HG02642 (cell line): ENCODE measurements around the gene JPH3.
"Not testable (repeated sequence)": the region's sequence is repeated elsewhere in the genome, so short reads cannot be mapped to it uniquely, and the experiment has no call there.

Source experiments
- ATAC-seq: cut with Tn5 transposase; IDR thresholded peaks from one replicate; pipeline ENCODE4 v1.9.1; 2021; ENCODE audit warnings: mild to moderate bottlenecking; ENCODE audit not compliant: unreplicated experiment, poor library complexity

Gene JPH3

DNA sequence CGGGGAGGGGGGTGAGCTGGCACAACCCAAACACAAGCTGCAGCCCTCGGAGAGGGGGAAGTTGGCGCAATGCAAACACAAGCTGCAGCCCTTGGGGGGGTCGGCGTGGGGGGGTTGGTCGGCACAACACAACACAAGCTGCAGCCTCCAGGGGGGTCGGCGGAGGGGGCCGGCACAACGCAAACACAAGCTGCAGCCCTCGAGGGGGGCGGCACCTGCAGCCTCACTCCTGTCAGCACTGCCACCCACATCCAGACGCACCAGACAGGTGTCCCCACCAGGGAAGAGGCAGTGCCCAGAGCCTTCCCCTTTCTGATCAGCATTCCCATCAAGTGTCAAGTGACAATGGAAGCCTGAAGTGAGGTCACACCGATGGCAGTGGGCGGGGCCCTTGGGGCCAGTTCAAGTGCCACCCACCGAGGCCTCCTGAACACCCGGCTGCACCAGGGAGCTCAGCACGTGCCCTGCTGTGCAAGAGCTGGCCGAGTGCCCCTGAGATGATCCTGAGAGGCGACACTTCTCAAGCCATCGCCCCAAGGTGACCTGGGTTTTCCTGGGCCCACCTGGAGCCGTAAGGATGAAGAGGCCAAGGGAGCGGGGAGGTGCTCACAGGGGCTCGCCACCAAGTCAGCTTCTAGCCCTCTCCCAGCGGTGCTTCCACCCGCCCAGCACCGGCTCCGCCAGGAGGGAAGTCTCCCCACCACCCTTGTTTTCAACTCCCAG, 104.1 kb downstream of the JPH3 start:
- no peak for ATAC-seq

DNA sequence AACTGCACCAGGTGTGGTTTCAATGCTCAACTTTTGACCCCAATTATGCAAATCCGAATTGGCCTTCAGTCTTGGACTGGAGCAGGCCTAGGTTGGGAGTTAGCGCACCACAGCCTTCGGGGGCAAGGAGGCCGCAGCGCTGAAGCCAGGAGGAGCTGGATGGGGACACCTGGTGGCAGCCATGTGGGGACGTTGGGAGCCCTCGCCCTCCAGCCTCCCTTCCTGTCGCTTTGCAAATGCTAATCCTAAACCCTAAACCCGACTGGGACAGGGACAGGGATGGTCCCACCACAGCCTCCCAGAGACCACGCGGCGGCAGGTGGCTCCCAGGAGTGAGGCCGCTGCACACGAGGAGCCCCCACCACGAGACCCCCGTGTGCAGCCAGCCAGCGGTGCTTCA, 104.8 kb downstream of the JPH3 start:
- ATAC-seq = no peak

DNA sequence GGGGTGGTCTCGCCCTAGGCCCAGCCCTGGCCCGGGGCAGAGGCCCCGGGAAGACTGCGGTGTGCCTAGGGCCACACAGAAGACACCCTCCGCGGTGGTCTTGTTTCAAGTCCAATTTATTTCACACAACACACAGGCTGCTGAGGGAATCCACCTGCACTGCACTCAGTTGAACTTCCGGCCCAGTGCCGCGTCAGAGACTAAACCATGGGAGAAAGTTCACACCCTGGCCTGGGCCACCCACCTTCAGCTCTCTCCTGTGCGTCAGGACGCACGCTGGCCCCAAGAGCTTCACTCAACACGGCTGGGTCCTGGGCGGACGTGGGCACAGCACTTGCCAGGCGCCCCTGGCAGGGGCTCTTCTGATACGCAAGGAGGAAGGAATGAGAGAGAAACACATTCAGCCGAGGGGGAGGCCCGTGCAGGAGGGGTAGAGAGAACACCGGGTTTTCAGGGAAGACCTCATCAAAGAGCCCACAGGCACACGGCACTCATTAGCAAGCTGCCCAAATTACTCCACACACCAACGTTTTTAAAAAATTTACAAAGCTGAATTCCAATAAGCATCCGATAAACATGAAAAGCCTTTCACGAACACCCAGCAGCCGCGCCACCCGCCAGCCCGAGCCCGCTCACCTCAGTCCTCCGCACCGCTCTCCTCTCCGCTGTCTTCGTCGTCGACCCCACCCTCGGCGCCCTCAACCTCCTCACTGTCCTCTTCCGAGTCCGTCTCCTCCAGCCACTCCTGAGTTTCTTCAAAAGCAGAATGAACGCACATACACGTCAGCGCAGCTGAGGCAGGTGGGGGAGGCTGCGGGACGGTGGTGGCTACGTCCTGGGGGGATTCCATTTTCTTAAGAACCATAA, 105.6 kb downstream of the JPH3 start:
- ATAC-seq = no peak

DNA sequence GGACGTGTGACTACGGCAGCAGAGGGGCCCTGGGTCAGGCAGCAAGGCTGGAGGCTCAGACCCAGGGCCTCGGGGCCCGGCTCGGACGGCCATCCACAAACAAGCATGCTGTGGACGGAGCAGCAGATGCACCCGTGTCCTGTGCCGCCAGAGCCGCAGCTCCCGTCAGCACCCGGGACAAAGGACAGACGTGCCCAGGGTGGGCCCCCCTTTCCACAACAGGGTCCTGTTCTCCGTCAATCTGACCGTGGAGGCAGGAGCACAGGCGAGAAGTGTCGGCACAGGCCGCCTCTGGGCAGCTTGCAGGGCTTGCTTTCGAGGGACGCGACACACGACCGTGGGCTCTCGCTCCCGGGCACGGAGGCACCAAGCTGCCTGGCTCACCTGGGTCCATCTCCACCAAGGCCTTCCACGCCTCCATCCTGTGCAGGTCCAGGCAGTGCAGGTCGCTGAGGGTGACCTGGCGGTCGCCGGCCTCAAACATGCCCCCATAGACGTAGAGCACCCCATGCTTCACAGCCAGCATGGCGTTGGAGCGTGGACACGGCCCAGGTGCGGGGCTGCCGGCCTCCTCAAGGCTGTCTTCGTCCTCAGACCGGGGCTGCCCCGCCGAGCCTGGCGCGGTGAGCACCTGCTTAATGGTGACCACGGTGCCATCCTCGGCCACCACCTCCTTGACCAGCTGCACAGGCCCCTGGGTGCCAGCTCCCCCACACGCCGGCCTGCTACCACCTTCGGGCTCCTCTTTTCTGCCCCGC, 106.8 kb downstream of the JPH3 start:
- no peak for ATAC-seq

DNA sequence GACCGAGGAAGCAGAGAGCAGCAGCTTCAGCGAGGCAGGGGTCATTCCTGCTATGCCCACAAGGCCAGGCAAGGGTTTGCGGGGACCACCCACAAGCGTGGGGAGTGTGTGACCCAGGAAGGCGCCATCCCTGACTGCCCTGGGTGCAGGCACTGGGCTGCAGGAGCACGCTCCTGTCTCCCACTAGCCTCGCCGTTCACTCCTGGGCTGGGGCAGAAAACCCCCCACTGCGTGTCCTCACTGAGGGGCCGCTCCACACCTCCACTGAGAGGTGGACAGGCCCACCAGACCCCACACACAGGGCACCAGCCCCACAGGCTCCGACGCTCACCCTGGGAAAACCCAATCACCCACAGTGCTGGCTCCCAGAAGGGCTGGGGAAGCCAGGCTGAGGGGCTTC, 107.4 kb downstream of the JPH3 start:
- ATAC-seq = no peak

DNA sequence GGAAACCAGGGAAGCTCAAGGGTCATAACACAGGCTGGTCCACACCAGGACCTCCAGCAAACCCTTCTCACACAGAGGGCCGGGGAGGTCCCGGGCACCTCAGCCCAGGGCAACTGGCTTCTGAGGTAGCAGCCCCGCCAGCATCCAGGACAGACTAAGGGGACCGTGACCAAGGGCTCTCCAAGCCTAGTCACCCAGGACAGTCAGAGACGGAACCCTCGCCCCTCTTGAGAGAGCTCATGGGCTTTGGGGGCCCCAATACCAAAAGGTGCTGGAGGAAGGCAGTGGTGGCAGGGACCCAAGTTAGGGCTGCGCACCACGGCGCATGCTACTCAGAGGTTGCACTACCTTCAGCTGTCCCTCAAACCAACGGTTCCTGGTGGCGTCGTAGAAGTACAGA, 108.6 kb downstream of the JPH3 start:
- no peak for ATAC-seq

DNA sequence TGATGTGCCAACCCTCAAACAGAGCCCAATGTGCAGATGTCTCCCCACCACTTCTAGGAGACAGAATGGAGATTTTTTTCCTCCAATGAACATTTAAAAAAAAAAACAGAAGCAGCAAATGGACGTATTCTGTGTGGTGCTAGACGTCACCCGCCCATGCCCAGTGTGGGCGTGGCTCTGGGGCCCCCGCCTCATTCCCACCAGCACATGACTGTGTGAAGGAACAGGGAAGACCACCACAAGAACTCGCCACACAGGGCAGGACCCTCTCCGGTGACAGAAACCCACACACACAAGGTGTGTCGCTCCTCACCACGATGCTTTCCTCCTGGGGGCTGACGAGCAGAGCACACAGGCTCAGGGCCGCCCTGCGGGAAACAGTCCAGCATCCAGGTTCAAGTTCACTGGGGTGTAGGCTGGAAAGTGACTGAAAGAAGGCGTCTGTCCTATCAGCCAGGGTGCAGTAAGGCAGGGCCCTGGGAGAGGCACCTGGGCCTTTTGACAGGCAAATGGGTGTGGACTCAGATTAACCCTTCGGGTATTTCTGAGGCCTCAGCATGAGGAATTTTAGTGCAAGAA, 110.0 kb downstream of the JPH3 start:
- ATAC-seq = no peak

DNA sequence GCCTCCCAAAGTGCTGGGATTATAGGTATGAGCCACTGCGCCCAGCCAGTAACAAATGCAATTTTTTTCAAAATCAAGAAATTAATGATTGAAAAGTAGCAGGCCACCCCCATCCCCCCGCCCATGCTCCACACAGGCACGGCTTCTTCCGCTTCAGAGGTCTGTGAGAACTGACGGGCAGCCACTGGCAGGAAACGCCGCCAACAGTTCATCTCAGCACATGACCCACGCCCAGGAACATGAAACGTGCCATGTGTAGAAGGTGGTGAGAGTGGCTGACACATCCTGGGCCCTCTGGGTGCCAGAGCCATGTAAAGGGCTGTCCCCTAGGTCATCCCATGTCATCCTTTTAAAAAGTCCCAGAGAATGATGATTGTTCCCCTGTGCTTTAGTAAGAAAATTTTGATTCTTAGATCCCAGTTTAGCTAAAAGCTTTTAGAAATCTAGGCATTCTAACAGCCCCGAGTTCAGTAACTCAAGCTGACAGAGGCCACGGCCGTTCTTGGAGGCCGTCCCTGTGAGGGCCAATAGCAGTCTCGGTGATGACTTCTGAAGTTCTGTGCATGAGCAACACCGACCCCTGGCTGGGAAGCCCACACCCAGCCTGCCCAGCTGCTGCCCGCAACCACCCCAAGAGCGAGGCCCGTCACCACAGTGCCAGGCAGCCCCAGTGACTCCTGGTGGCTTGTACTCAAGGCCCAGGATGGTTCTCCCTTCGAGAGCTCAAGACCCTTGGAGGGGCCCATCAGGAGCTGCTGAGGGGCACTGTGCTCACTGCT, 111.3 kb downstream of the JPH3 start:
- no peak for ATAC-seq

DNA sequence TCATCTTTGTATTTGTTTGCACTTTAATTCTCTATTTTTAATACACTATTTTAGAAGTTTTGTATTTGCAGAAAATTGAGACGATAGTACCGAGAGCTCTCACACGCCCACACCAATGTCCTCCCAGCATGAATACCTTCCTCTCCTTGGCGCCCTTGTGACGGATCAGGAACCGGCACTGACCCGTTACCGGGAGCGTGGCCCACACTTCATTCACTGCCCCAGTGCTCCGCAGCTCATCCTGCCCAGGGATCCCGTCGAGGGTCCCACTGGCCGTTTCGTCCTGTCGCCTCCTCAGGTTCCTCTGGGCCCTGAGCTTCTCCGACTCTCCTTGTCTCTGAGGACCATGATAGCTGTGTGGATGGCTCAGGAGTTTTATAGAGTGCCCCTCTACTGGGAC, 112.9 kb downstream of the JPH3 start:
- ATAC-seq = no peak

DNA sequence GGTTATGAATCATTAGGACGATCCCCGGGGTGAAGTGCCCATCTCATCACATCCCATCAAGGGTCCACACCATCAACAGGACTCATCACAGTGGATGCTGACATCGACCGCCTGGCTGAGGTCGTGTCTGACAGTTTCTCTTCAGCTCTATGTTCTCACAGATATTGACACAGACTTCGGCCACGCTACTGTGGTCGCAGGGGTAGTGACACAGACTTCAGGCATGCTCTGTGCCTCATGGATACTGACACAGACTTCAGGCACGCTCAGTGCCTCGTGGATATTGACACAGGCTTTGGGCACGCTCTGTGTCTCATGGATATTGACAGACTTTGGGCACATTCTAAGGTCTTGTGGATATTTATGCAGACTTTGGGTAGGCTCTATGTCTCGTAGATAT, 113.3 kb downstream of the JPH3 start:
- no peak for ATAC-seq

DNA sequence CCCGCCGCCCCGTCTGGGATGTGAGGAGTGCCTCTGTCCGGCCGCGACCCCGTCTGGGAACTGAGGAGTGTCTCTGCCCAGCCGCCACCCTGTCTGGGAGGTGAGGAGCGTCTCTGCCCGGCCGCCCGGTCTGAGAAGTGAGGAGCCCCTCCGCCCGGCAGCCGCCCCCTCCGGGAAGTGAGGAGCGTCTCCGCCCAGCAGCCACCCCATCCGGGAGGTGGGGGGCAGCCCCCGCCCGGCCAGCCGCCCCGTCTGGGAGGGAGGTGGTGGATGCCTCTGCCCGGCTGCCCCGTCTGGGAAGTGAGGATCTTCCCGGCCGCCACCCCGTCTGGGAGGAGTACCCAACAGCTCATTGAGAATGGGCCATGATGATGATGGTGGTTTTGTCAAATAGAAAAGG, 116.5 kb downstream of the JPH3 start:
- not testable (repeated sequence) for ATAC-seq

DNA sequence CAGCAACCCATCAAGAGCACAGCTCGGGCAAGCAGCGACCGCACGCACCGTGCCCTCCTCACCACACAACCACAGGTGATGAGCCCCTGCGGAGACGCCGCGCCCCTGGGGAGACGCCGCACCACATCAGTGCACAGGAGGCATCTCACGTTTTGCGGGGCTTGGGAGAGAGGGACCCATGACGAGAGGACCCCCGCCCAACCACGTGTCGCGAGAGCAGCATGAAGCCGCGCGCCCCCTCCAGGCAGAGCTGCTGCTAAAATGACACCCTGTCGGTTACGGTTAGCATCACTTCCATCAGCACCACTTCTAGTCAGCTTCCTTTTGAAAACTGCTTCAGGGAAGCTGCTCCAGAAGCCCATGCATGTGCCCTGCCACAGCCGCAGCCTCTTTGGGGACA, 118.1 kb downstream of the JPH3 start:
- ATAC-seq = no peak

DNA sequence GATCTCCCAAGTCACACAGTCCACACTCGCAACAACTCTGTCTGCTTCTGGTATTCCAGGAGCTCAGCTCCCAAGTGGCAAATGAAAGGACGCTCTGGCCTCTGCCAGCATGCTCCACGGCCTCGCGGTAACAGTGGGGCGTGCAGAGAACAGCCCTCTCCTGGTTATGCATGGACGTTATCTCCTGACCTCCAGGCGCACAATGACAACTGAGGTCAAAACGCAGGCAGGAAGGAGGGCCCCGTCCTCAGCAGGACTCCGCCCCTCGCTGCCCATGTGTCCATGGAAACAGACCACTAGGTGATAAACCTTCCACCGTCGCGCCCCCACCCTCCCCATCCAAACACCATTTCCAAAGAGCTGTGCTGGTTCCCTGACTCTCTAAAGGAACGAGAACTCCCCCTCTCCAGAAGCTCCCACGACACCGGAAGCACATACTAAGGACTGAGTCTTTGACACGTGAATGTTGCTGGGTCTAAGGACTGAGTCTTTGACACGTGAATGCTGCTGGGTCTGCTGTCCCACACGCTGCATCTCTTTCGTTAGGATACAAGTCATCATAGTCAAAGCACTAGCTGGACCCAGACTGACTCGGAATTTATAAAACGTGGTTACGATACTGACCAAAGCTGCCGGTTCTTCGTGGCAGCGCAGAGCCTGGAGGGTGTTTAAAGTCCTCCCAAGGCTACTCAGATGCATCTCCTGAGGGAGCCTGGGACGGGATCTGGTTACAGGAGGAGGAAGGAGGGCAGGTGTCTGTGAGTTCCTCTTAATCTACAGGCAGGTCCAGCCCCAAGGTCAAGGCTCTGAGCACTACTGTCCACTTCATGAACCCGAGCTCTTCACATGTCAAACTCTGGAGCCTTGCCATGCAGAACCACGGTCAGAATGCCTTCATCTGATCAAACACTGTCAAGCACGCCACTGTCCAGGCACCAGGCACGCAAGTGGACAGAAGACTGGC, 119.6 kb downstream of the JPH3 start:
- ATAC-seq = no peak

DNA sequence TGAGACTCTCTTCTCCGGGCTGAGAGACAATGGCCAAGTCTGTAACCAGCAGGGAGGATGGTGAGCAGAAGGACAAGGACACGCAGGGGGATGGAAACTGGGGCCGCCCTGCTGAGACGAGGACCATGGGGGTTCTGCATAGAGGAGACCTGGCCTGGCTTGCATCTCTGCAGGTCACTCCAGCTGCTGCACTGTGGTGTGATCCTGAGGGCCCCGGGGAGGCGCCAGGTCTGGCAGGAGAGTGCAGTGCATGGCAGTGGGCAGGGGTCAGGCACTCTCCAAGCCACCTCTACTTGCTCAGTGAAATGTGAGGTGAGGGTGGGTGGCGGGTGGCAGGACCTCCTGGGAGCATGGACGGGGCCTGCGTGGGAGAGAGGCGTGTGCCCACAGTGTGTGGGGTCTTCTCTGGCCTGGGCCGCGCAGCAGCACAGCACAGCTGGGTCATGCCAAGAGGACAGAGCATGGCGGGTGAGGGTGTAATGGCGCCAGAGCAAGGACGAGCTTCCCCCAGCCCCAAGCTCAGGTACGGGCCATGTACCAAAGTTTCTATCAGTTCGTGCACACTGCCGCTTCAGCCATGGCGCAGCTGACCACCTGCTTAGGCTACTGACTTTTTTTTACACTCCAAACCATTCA, 120.4 kb downstream of the JPH3 start:
- no peak for ATAC-seq

DNA sequence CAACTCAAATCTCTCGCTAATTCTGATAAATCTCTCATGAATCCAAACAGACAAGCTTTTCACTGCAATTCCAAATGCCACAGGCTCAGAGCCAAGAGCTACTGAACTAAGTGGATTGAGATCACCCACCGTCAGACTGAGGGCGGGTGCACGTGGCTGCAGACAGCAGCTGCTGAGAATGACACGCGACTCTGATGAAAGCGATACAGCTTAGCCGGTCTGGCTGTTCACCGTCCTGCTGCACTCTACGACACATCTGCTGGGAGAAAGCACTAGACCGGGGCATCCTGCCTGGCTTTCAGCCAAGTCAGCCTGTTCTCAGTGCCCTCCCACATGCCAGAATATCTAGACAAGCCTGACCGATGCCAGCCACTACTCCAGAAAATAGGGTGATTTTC, 120.9 kb downstream of the JPH3 start:
- peak; percentile 57 for ATAC-seq

DNA sequence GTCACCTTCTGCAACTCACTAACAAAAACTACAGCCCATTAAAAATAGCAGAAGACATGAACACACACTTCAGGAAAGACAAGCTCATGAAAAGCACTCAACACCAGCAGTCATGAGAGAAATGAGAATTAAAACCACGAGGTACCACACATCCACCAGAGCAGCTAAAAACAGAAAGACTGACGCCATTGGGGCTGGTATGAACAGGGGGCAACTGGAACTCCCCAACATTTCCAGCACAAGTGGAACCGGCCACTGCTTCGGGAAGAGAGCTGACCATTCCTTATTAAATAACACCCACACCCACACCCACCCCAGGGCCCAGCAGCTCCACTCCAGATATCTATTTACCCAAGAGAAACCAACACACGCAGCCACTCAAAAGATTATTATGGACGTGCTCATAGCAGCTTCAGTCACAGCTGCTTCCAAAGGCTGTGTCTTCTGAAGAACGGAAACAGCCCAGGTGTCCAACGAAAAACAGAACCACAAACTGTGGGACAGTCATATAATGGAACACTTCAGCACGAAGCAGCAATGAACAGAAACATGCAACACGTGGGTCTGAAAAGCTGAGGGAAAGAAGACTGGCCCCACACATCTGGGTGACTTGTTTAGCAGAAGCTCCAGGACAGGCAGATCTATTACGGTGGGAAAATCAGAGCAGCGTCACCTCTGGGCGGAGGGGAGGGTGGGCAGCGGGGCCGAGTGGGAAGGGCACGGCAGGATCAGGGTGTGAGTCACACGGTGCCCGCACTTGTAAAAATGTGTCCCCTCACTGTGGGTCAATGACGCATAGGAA, 122.4 kb downstream of the JPH3 start:
- ATAC-seq = peak; percentile 41

DNA sequence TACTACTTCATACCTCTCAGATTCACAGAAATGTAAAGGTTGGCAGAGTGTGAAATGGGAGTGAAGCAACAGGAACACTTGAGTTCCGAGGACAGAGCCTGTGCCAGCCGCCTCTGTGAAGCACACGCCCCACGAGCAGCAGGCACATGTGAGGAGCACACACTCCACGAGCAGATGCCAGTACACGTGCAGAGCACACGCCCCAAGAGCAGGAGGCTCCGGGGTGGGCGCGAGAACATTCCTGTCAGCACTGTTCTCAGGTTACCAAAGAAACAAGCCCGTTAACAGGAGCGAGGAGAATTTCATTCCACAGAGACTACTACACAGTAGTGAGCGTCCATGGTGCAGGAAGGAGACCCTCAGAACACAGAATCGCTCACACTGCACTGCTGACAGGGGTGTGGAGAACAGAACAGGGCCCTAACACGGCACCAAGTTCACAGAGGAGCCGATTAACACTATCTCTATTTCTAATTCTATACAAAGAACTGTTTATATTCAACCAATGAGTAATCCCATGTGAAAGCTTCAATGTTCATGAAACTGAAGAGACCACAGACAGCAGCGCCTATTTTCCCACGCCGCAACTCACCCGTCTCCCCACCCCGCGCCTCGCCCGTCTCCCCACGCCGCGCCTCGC, 123.4 kb downstream of the JPH3 start:
- no peak for ATAC-seq
